GM20000 (cell line): ENCODE data around the gene MPPED2.

ENCODE experiments used
- DNase-seq: peaks from one replicate; pipeline ENCODE4 v3.0.0; 2012; ENCODE audit warnings: low spot score
- TF ChIP-seq, protein P1 (sequence below): IDR thresholded peaks from 2 replicates; pipeline ENCODE4 v1.5.1; 2012; ENCODE audit warnings: mild to moderate bottlenecking, control low read depth; ENCODE audit errors: extremely low read depth, missing control alignments

Gene MPPED2

GRCh38 chr11:30433831-30434230 lies 152.3 kb downstream of the MPPED2 start:
- TF ChIP-seq, protein P1, sequence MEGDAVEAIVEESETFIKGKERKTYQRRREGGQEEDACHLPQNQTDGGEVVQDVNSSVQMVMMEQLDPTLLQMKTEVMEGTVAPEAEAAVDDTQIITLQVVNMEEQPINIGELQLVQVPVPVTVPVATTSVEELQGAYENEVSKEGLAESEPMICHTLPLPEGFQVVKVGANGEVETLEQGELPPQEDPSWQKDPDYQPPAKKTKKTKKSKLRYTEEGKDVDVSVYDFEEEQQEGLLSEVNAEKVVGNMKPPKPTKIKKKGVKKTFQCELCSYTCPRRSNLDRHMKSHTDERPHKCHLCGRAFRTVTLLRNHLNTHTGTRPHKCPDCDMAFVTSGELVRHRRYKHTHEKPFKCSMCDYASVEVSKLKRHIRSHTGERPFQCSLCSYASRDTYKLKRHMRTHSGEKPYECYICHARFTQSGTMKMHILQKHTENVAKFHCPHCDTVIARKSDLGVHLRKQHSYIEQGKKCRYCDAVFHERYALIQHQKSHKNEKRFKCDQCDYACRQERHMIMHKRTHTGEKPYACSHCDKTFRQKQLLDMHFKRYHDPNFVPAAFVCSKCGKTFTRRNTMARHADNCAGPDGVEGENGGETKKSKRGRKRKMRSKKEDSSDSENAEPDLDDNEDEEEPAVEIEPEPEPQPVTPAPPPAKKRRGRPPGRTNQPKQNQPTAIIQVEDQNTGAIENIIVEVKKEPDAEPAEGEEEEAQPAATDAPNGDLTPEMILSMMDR, result no peak
- no peak for DNase-seq

GRCh38 chr11:30432716-30433115 lies 153.4 kb downstream of the MPPED2 start:
- TF ChIP-seq, protein P1, result no peak

DNA sequence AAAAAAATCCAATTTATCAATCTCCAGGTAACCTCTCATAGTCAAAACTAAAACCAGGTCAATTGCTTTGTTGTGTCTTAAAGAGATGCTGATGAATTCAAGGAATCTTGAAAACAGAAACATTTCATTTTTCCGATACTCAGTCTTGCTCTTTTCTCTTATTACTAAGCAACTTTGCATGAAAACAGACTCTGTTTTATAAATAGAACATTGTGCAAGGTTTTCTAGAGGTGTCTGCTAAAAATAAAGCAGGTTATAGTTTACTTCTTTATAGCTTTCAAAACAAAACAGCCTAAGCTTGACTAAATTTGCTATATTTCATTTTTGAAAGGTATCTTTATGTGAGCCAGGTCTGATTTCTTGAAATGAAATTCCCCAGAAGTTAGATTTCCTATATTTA lies 154.0 kb downstream of the MPPED2 start:
- TF ChIP-seq, protein P1, result no peak
- no peak for DNase-seq

More at GRCh38 chr11:30432716-30433115, 153.4 kb downstream of the MPPED2 start:
- no peak for DNase-seq

GRCh38 chr11:30431127-30431814 lies 154.9 kb downstream of the MPPED2 start:
- TF ChIP-seq, protein P1, result no peak
- DNase-seq, result no peak

- TF ChIP-seq, protein P1, result no peak
- DNase-seq, result no peak
Observed at GRCh38 chr11:30429550-30429949, 156.6 kb downstream of the MPPED2 start.

DNA sequence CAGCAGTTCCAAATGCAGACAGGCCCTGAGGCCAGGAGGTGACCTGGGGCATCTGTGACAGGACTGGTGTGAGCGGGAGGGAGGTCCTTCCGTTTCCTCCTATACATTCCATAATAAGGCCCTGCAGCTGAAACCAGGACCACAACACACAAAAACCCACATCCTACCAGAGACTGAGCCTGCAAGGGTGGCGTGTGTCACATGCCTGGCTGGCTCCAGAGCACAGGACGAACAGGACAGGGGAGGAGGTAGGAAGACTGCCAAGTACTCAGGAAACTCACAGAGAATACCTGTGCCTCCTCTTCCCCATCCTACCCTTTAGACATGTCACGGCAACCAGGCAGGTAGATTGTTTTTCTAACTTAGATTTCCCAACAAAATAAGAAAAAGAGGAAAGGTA lies 159.4 kb downstream of the MPPED2 start:
- DNase-seq, result no peak
- TF ChIP-seq, protein P1, result no peak

DNA sequence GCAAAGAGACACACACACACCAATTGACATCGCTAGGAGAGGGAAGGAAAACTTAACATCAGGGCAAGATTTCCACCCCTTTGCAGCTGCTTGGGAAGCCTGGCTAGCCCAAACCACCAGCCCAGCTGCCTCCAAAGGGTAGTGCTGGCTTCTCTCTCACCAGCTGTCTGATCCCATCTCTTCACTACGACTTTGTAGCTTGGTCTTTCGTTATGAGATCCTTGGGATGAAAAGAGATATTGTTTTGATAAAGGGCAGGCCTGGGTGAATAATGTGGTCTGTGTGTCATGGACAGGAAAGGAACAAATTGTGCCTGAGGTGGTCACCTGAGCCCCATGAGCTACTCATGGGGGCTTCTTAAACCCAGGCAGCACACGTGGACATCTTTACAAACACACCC lies 161.3 kb downstream of the MPPED2 start:
- TF ChIP-seq, protein P1, result no peak
- DNase-seq, result no peak
